K562 (cell line): ENCODE data around the gene PCMTD2. TPM values are rescaled to one million over a fixed set of nuclear protein-coding genes. Genes with fewer than 3 reads are reported as not detected.

Experiments
- ATAC-seq: fragments of 200-7000 bp; cut with Tn5 transposase; 3 replicates; pipeline ENCODE4 v1.9.1; 2020; ENCODE audit warnings: moderate library complexity
- BruUV-seq: library from RNA; stranded (reverse); fragments of 400-500 nt; replicated peaks from 2 replicates; lab custom pipeline; 2021; lab: Mats Ljungman, UMichigan
- CTCF ChIA-PET: fragments of 300-600 bp; formaldehyde crosslinking; extraction: SDS; loops from one replicate; lab custom pipeline; 2021; ENCODE audit warnings: low intra/inter-chr PET ratio; lab: Yijun Ruan, JAX
- POLR2A ChIA-PET: fragments of 300-600, 350-650 bp; sonication (Branson Sonifier 250); formaldehyde crosslinking; extraction: SDS; loops from one replicate; lab custom pipeline; 2021; ENCODE audit warnings: antibody characterized with exemption, inconsistent platforms; lab: Yijun Ruan, JAX
- DNase-seq, 4 experiments: peaks; one replicate each; pipeline versions ENCODE4 v3.0.0 to v3.0.0-alpha.2; 2011 to 2018; ENCODE audit warnings: low spot score in 3 of 4, mixed read lengths in 3 of 4; ENCODE audit errors: extremely low read depth in 1 of 4
- FAIRE-seq: peaks from 2 replicates; lab custom pipeline; 2011; peaks lifted over from hg19 to GRCh38; lab: Jason Lieb, UNC
- H2AFZ ChIP-seq: 2 replicates; pipeline ENCODE4 v1.6.0; 2011; ENCODE audit warnings: low read depth, low read length, control low read depth, inconsistent platforms
- H3K27ac ChIP-seq: fragments of 200-600 bp; 3 replicates; pipeline ENCODE4 v1.8.0; 2011; ENCODE audit warnings: low read depth, mild to moderate bottlenecking, control low read depth, inconsistent platforms, low read length, moderate library complexity, mixed read lengths; ENCODE audit errors: extremely low read depth
- H3K27me3 ChIP-seq, 2 experiments: fragments of 300-600 bp in 1 of 2; 2 replicates in 1 of 2; 3 replicates in 1 of 2; pipeline versions ENCODE4 v1.6.0 to v1.8.0; 2011; ENCODE audit warnings: inconsistent platforms in 2 of 2, low read length in 2 of 2, mild to moderate bottlenecking in 1 of 2, mixed read lengths in 1 of 2, moderate library complexity in 1 of 2; ENCODE audit not compliant: control insufficient read depth in 2 of 2, insufficient read depth in 2 of 2
- H3K36me3 ChIP-seq: fragments of 300-600 bp; 3 replicates; pipeline ENCODE4 v1.8.0; 2011; ENCODE audit warnings: mild to moderate bottlenecking, low read length, inconsistent platforms; ENCODE audit not compliant: control insufficient read depth, insufficient read depth
- H3K4me1 ChIP-seq, 2 experiments: fragments of 200-600 bp in 1 of 2; replicated peaks in 1 of 2; 2 replicates in 1 of 2; 3 replicates in 1 of 2; pipeline versions ENCODE4 v1.5.1 to v1.8.0; 2011; ENCODE audit warnings: inconsistent platforms in 2 of 2, low read length in 2 of 2, mild to moderate bottlenecking in 1 of 2, mixed read lengths in 1 of 2, moderate library complexity in 1 of 2; ENCODE audit not compliant: control insufficient read depth in 2 of 2, insufficient read depth in 2 of 2
- H3K4me2 ChIP-seq: 2 replicates; pipeline ENCODE4 v1.6.1; 2011; ENCODE audit warnings: low read length, control low read depth, inconsistent platforms, mixed read lengths; ENCODE audit not compliant: insufficient read depth
- H3K4me3 ChIP-seq: fragments of 200-600 bp; sonication (generic), shearing (Covaris generic); 2 replicates; pipeline ENCODE4 v1.5.1; 2016; ENCODE audit warnings: control low read depth, inconsistent platforms
- H3K79me2 ChIP-seq: fragments of 200-600 bp; 3 replicates; pipeline ENCODE4 v1.8.0; 2011; ENCODE audit warnings: low read length, inconsistent platforms; ENCODE audit not compliant: control insufficient read depth, insufficient read depth
- H3K9ac ChIP-seq, 2 experiments: 2 replicates each; pipeline versions ENCODE4 v1.6.0 to v1.6.1; 2011; ENCODE audit warnings: low read depth in 2 of 2, low read length in 2 of 2, control low read depth in 1 of 2, inconsistent platforms in 1 of 2, mild to moderate bottlenecking in 1 of 2, mixed read lengths in 1 of 2; ENCODE audit not compliant: insufficient read depth in 1 of 2
- H3K9me1 ChIP-seq: one replicate; pipeline ENCODE4 v1.6.0; 2011; ENCODE audit warnings: inconsistent platforms, mild to moderate bottlenecking, low read length, moderate library complexity; ENCODE audit not compliant: control insufficient read depth, insufficient read depth
- H3K9me3 ChIP-seq: replicated peaks from 2 replicates; pipeline ENCODE4 v1.5.1; 2011; ENCODE audit warnings: low read depth, low read length, inconsistent platforms; ENCODE audit not compliant: control insufficient read depth, insufficient read depth
- H4K20me1 ChIP-seq: replicated peaks from 2 replicates; pipeline ENCODE4 v1.6.1; 2011; ENCODE audit warnings: low read length, inconsistent platforms, mixed read lengths; ENCODE audit not compliant: control insufficient read depth, insufficient read depth
- MEF2D ChIP-seq: conservative IDR thresholded peaks from 2 replicates; pipeline ENCODE4 v1.6.1; 2016; ENCODE audit warnings: low read depth, missing genetic modification characterization, missing compliant biosample characterization
- POLR3A ChIP-seq: IDR thresholded peaks from 2 replicates; pipeline ENCODE4 v1.6.1; 2011; ENCODE audit warnings: borderline replicate concordance, mild to moderate bottlenecking, moderate library complexity; ENCODE audit not compliant: insufficient read length, insufficient read depth; ENCODE audit errors: extremely low read depth
- RCOR1 ChIP-seq, 2 experiments: IDR thresholded peaks; 2 replicates each; pipeline ENCODE4 v1.6.1; 2012; ENCODE audit warnings: low read depth in 2 of 2, low read length in 2 of 2, borderline replicate concordance in 1 of 2, improper control_type of control experiment in 1 of 2
- ZNF57 ChIP-seq: fragments of 450-650 bp; formaldehyde crosslinking; IDR thresholded peaks from 2 replicates; pipeline ENCODE4 v1.4.0; 2020; ENCODE audit warnings: mild to moderate bottlenecking, moderate library complexity
- WGBS: fragments of 100-300 bp; shearing (Covaris generic); methylation state at CpG from one replicate; pipeline ENCODE4 v1.1.6; 2016; ENCODE audit warnings: low coverage, mixed read lengths; ENCODE audit not compliant: insufficient coverage; ENCODE audit errors: missing lambda C conversion rate; 5-methylcytosine and 5-hydroxymethylcytosine counted together
- in situ Hi-C: fragments of 300-500 bp; cut with MboI; formaldehyde crosslinking; loops from 4 replicates; pipeline ENCODE4 v1.15.0; 2018; ENCODE audit warnings: inconsistent platforms, mixed read lengths
- intact Hi-C: fragments of 100-400 bp; cut with micrococcal nuclease; formaldehyde crosslinking; loops from 2 replicates; pipeline ENCODE4 v1.14.2; 2022
- polyA plus RNA-seq, 8 experiments: library from polyadenylated mRNA; depleted of rRNA in 4 of 8; stranded (reverse) in 5 of 8; unstranded in 3 of 8; fragments of >200 nt; fragmentation: Nextera tagmentation in 2 of 8; fragmentation: Illumina TruSeq in 1 of 8; extraction: Ambion mirVana in 2 of 8; extraction: Trizol in 1 of 8; gene quantifications; 2 replicates each; pipeline versions ENCODE4 v1.2.1 to v1.2.3, GENCODE V29; 2011 to 2014; ENCODE audit warnings: inconsistent platforms in 1 of 8, missing spikeins in 1 of 8
- total RNA-seq, 7 experiments: library from RNA; depleted of rRNA in 6 of 7; stranded (reverse); fragments of >200 nt in 6 of 7; fragmentation: Illumina TruSeq in 2 of 7; extraction: Trizol in 2 of 7; gene quantifications; 2 replicates each; pipeline versions ENCODE4 v1.2.1 to v1.2.3, GENCODE V29; 2011 to 2021; ENCODE audit warnings: low replicate concordance in 1 of 7

PCMTD2 gene
- total and polyA plus RNA-seq, 9 of the 15 experiments (the other 6 are each of a cell fraction or from before 2014, with no cell fraction given), result 11.3 to 49.3 (median 28.4) TPM

- no peaks in the 10 kb centered on the region for H3K79me2 ChIP-seq
- peaks cover 28 to 85% of the 10 kb centered on the region in 2 experiments; a peak in 4 of 5 replicates for H3K27me3 ChIP-seq
- DNase-seq (no peak), ATAC-seq (no peak), FAIRE-seq (no peak)
- no peaks in the 10 kb centered on the region; the same call in none of the 2 replicates for H4K20me1 ChIP-seq
- no peaks in the 10 kb centered on the region for H3K9me3 ChIP-seq
- no peak overlapping the region for H3K27ac ChIP-seq
- no peak overlapping the region for H2AFZ ChIP-seq
- intact Hi-C loops, result no loop called here
- H3K9ac ChIP-seq, result no peak overlapping the region
- H3K9me1 ChIP-seq, result no peaks in the 10 kb centered on the region
- no peak for TF ChIP-seq POLR3A
- no peak for TF ChIP-seq RCOR1 (IDR thresholded peaks at IDR 0.05; ENCODE audit: borderline replicate concordance in 1 of 2, low read depth in 2 of 2, low read length in 2 of 2)
- TF ChIP-seq MEF2D (tag), result no peak
- TF ChIP-seq ZNF57, result no peak
- TF ChIP-seq, all 486 proteins: peak for 0
- Histone ChIP-seq H3K4me2 (no peak overlapping the region), H3K4me3 (no peak overlapping the region), H3K36me3 (no peaks in the 10 kb centered on the region), H3K4me1 (peaks cover 0 to 13% of the 10 kb centered on the region in 2 experiments; a peak in 2 of 5 replicates)
- ChIA-PET POLR2A (interaction anchor here (3.8 kb wide), 1 partner anchor 13 kb away, joined by 20 read pairs; the partner anchor contains the start of gene PCMTD2), CTCF (no interaction called here)
- WGBS, result 10% methylated on average over 4 of the region's 4 CpGs
- BruUV-seq, result no TSS peak
- in situ Hi-C loops, result no loop called here
Measured at GRCh38 chr20:64242797-64243475, 12.6 kb upstream of the PCMTD2 start.
